ENCODE measurements around the gene ATXN1. TPM values are rescaled to one million over a fixed set of nuclear protein-coding genes. Genes with fewer than 3 reads are reported as not detected.

Gene ATXN1
- total RNA-seq, 1 donor from 2014 or later: 18.4 TPM

DNA sequence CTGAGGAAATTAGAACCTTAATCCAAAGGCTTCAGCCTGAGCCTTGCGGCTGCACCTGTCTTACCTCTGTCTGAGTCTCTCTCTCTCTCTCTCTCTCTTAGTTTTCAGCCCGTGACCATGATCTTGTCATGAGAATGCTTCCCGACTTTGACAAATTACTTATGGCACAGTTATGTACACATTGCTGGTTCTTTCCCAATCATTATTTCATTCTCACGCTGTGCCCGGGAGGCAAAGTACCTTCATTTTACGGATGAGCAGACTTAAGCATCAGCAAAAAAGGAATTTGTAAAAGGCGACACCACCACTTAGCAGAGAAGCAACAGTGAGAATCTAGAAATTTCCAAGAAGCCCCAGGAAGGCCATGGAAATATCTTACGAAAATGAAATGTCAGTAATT is 468.3 kb downstream of the ATXN1 start:
- TF ChIP-seq, protein P1, sequence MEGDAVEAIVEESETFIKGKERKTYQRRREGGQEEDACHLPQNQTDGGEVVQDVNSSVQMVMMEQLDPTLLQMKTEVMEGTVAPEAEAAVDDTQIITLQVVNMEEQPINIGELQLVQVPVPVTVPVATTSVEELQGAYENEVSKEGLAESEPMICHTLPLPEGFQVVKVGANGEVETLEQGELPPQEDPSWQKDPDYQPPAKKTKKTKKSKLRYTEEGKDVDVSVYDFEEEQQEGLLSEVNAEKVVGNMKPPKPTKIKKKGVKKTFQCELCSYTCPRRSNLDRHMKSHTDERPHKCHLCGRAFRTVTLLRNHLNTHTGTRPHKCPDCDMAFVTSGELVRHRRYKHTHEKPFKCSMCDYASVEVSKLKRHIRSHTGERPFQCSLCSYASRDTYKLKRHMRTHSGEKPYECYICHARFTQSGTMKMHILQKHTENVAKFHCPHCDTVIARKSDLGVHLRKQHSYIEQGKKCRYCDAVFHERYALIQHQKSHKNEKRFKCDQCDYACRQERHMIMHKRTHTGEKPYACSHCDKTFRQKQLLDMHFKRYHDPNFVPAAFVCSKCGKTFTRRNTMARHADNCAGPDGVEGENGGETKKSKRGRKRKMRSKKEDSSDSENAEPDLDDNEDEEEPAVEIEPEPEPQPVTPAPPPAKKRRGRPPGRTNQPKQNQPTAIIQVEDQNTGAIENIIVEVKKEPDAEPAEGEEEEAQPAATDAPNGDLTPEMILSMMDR (IDR thresholded peaks at IDR 0.05; ENCODE audit: insufficient read depth, low read length, severe bottlenecking): no peak
- Histone ChIP-seq H3K4me3 (ENCODE audit: low read depth, low read length) (no peak overlapping the region), H3K27me3 (ENCODE audit: control insufficient read depth, insufficient read depth, low read length) (no peaks in the 10 kb centered on the region), H3K36me3 (ENCODE audit: control insufficient read depth, insufficient read depth, low read length) (no peaks in the 10 kb centered on the region)
- DNase-seq (ENCODE audit: low read depth) (no peak), FAIRE-seq (no peak)

DNA sequence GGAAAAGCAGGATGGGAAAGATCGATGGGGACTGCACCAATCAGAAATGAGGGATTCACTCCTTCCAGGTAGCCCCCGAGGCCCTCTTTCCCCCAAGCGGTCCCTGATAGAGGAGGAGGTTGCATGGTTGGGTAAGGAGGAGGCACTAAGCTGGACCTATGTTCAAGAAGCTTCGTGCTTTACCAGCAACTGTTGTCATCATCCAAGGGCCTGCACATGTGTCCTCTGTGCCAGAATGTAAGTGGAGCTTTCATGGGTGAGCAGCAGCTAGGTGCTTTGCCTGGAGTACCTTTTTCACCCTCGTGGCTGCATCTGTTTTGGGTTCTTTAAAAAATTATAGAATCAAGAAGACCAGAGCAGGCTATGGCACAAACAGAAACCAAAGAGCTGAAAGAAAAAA is 468.8 kb downstream of the ATXN1 start:
- no peak for FAIRE-seq
- H3K4me3 ChIP-seq (ENCODE audit: low read depth, low read length): no peak overlapping the region

DNA sequence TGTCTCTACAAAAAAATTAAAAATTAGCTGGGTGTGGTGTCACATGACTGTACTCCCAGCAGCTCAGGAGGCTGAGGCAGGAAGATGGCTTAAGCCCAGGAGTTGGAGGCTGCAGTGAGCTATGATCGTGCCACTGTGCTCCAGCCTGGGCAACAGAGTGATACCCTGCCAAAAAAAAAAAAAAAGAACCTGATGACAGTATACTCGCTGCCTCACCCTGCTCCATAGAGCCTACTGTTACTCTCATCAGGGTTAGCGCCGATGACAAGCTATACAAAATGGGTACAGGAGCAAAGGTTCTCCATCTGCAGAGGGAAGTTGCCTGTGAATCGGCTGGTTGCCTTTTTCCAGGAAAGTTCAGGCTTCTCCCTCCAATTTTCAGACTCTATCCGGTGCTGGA is 469.5 kb downstream of the ATXN1 start:
- no peaks in the 10 kb centered on the region for H3K27me3 ChIP-seq (ENCODE audit: control insufficient read depth, insufficient read depth, low read length)
- FAIRE-seq (no peak), DNase-seq (ENCODE audit: low read depth) (no peak)
- no peak overlapping the region for H3K4me3 ChIP-seq (ENCODE audit: low read depth, low read length)
- no peaks in the 10 kb centered on the region for H3K36me3 ChIP-seq (ENCODE audit: control insufficient read depth, insufficient read depth, low read length)
- TF ChIP-seq, protein P1 (IDR thresholded peaks at IDR 0.05; ENCODE audit: insufficient read depth, low read length, severe bottlenecking): no peak

More for the DNA sequence above, 468.8 kb downstream of the ATXN1 start:
- TF ChIP-seq, protein P1 (IDR thresholded peaks at IDR 0.05; ENCODE audit: insufficient read depth, low read length, severe bottlenecking): no peak
- Histone ChIP-seq H3K36me3 (ENCODE audit: control insufficient read depth, insufficient read depth, low read length) (no peaks in the 10 kb centered on the region), H3K27me3 (ENCODE audit: control insufficient read depth, insufficient read depth, low read length) (no peaks in the 10 kb centered on the region)
- DNase-seq (ENCODE audit: low read depth): no peak

DNA sequence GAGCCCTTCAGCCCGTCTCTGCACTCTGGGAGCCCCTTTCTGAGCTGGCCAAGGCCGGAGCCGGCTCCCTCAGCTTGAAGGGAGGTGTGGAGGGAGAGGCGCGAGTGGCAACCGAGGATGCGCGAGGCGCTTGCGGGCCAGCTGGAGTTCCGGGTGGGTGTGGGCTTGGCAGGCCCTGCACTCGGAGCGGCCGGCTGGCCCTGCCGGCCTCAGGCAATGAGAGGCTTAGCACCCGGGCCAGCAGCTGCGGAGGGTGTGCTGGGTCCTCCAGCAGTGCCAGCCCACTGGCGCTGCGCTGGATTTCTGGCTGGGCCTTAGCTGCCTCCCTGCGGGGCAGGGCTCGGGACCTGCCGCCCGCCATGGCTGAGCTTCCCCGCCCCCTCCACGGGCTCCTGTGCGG is 473.1 kb downstream of the ATXN1 start:
- Histone ChIP-seq H3K27me3 (ENCODE audit: control insufficient read depth, insufficient read depth, low read length) (no peaks in the 10 kb centered on the region), H3K4me3 (ENCODE audit: low read depth, low read length) (no peak overlapping the region), H3K36me3 (ENCODE audit: control insufficient read depth, insufficient read depth, low read length) (no peaks in the 10 kb centered on the region)
- DNase-seq (ENCODE audit: low read depth) (no peak), FAIRE-seq (no peak)
- TF ChIP-seq, protein P1 (IDR thresholded peaks at IDR 0.05; ENCODE audit: insufficient read depth, low read length, severe bottlenecking): no peak

DNA sequence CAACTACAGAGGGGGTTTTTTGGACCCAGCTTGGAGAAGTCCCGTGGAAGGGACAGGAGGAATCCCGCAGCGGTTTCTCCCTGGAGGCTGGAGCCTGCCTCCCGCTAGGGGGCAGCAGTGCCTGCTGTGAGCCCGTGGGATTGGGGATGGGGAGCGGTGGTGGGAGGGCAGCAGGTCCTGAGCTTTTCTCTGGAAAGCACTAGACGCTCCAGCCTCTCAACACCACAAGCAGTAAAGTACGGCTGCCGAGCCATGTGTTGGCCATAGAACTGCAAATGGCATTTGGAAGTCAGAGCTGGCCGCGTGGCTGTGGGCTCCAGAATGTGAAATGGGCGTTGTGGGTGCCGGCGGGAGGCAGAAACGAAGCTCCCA is 475.1 kb downstream of the ATXN1 start:
- Histone ChIP-seq H3K36me3 (ENCODE audit: control insufficient read depth, insufficient read depth, low read length) (no peaks in the 10 kb centered on the region), H3K27me3 (ENCODE audit: control insufficient read depth, insufficient read depth, low read length) (no peaks in the 10 kb centered on the region), H3K4me3 (ENCODE audit: low read depth, low read length) (no peak overlapping the region)
- TF ChIP-seq, protein P1 (IDR thresholded peaks at IDR 0.05; ENCODE audit: insufficient read depth, low read length, severe bottlenecking): peak; percentile 94
- FAIRE-seq (no peak), DNase-seq (ENCODE audit: low read depth) (no peak)

DNA sequence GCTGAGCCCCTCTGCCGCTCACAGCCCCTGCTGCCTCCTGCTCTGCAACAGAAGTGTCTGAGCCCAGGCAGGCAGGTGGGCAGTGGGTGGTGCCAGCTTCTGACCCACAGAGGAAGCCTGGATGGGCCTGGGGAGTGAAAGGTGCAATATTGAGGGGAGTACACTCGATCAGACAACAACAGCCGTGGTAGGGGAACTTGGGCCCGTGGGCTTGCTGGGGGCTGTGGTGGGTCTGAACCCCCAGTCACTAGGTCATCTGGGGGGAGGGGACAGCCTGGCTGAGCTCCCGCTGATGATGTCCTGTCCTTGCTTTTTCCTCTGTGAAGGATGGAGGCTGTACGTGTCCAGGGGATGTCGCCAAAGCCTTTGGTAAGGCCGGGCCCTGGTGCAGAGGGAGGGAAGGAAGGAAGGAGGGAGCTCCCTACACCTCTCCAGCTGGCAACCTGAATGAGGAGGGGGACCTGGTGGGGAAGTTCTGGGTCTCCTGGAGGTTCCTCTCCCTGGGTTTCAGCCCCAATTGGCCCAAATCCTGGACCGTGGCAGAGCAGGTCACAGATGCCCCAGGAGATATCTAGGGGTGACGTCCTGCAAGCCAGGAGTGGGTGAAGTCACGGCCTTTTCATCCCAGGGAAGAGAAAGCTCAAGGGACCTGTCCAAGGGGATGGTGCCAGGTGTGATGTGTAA is 475.7 kb downstream of the ATXN1 start:
- Histone ChIP-seq H3K27me3 (ENCODE audit: control insufficient read depth, insufficient read depth, low read length) (no peaks in the 10 kb centered on the region), H3K36me3 (ENCODE audit: control insufficient read depth, insufficient read depth, low read length) (no peaks in the 10 kb centered on the region), H3K4me3 (ENCODE audit: low read depth, low read length) (no peak overlapping the region)
- TF ChIP-seq, protein P1 (IDR thresholded peaks at IDR 0.05; ENCODE audit: insufficient read depth, low read length, severe bottlenecking): no peak
- DNase-seq (ENCODE audit: low read depth) (no peak), FAIRE-seq (no peak)
